GM18499 (cell line): ENCODE measurements around the gene CDH23.

Experiments used
- ATAC-seq: cut with Tn5 transposase; IDR thresholded peaks from one replicate; pipeline ENCODE4 v1.9.1; 2021; ENCODE audit warnings: moderate number of reproducible peaks; ENCODE audit not compliant: insufficient read depth, unreplicated experiment

CDH23 gene

GRCh38 chr10:71828702-71829101, 432.0 kb downstream of the CDH23 start:
- ATAC-seq = no peak

GRCh38 chr10:71829171-71829570, 432.5 kb downstream of the CDH23 start:
- ATAC-seq = no peak

- no peak for ATAC-seq
Measured at GRCh38 chr10:71829896-71830295, 433.2 kb downstream of the CDH23 start.

- no peak for ATAC-seq
Measured at GRCh38 chr10:71830726-71831125, 434.0 kb downstream of the CDH23 start.

- ATAC-seq = no peak
Measured at GRCh38 chr10:71831646-71832552, 435.2 kb downstream of the CDH23 start.

GRCh38 chr10:71832967-71833366, 436.2 kb downstream of the CDH23 start:
- no peak for ATAC-seq

- ATAC-seq = no peak
Measured at GRCh38 chr10:71833451-71834342, 437.0 kb downstream of the CDH23 start.

GRCh38 chr10:71834343-71834674, 437.6 kb downstream of the CDH23 start:
- ATAC-seq = no peak

- peak; percentile 87 for ATAC-seq
Measured at GRCh38 chr10:71835671-71836595, 439.2 kb downstream of the CDH23 start.

- ATAC-seq = no peak
Measured at GRCh38 chr10:71836596-71836974, 439.9 kb downstream of the CDH23 start.

- ATAC-seq = no peak
Measured at GRCh38 chr10:71837098-71837827, 440.5 kb downstream of the CDH23 start.

- no peak for ATAC-seq
Measured at GRCh38 chr10:71838264-71839211, 441.8 kb downstream of the CDH23 start.

GRCh38 chr10:71840177-71840957, 443.6 kb downstream of the CDH23 start:
- ATAC-seq = no peak

- ATAC-seq = no peak
Measured at GRCh38 chr10:71840958-71841335, 444.2 kb downstream of the CDH23 start.

- no peak for ATAC-seq
Measured at GRCh38 chr10:71842422-71842821, 445.7 kb downstream of the CDH23 start.

GRCh38 chr10:71842856-71843686, 446.4 kb downstream of the CDH23 start:
- ATAC-seq = no peak

- ATAC-seq = no peak
Measured at GRCh38 chr10:71844084-71844483, 447.4 kb downstream of the CDH23 start.
